ENCODE results near the gene FGD3.
"Not testable (repeated sequence)": the region's sequence is repeated elsewhere in the genome, so short reads cannot be mapped to it uniquely, and the experiment has no call there.

The FGD3 gene

DNA sequence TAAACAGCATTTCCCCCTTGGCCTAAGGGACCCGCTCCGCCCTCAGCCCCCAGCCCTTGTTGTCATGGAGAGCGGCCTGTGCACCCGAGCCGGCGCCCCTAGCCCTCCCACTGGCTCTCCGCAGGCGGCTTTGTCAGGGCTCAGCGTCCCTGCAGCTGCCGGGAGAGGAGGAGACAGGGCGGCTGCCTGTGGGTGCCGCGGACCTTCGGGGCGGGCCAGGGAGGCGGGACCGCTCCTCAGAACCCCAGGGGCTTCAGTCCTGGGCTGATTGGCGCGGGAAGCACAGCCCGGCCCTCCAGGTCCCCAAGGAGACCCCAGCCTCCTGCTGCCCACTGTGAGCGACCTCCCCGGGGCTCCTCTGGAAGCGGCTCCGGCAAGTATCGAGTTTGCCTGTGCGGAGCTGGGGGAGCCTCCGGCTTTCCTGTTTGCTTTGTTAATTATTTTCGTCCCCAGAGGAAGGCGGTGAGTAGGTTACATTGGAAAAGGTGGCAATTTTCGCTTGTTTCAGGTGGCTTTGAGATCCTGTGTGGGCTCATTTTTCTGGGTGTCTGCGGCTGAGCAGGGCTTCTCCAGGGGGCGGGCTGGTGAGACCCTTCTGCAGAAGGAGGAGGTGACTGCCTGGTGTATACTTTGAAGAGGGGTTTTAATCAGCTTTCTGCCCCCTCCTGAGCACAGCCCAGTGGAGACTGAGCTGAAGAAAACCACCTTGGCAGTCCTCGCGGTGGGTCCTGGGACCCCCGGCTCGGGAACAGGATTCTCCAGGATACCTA, at the start of gene FGD3:
TSS of gene FGD3 (plus strand) at position 256 of the 770 bp plus-strand sequence. CDS start 28,734 bp downstream, outside the sequence.
- no peak for DNase-seq (ENCODE audit: low read depth, low spot score)
- Histone ChIP-seq H3K27ac (no peak within 1 kb of the TSS), H3K9ac (ENCODE audit: insufficient read length) (peak within 1 kb of the TSS; percentile 60), H3K9me3 (ENCODE audit: low read depth, low read length) (no peaks in the 10 kb centered on the region), H3K36me3 (ENCODE audit: insufficient read depth, low read length) (no peaks in the 10 kb centered on the region), H3K4me3 (peak within 1 kb of the TSS; percentile 86)
- no peak for TF ChIP-seq EZH2 (IDR thresholded peaks at IDR 0.05)
- TF ChIP-seq FOXP2 (optimal IDR thresholded peaks at IDR 0.05; ENCODE audit: control extremely low read depth, extremely low read length, insufficient read depth): no peak
- TF ChIP-seq POLR2AphosphoS5 (IDR thresholded peaks at IDR 0.05; ENCODE audit: borderline replicate concordance, low read depth, low read length): no peak

GRCh38 chr9:92905137-92905536, 42.2 kb upstream of the FGD3 start:
- not testable (repeated sequence) for H3K27ac ChIP-seq; DNase-seq (ENCODE audit: low read depth, low spot score); H3K9ac ChIP-seq (ENCODE audit: insufficient read length); H3K4me3 ChIP-seq; H3K9me3 ChIP-seq (ENCODE audit: low read depth, low read length); H3K36me3 ChIP-seq (ENCODE audit: insufficient read depth, low read length)

GRCh38 chr9:92911511-92912475, 35.5 kb upstream of the FGD3 start:
- no peak for DNase-seq (ENCODE audit: low read depth, low spot score)
- Histone ChIP-seq H3K9me3 (ENCODE audit: low read depth, low read length) (no peaks in the 10 kb centered on the region), H3K27ac (no peak overlapping the region), H3K9ac (ENCODE audit: insufficient read length) (no peak overlapping the region), H3K4me3 (no peak overlapping the region), H3K36me3 (ENCODE audit: insufficient read depth, low read length) (no peaks in the 10 kb centered on the region)
- TF ChIP-seq EZH2 (IDR thresholded peaks at IDR 0.05) (no peak), POLR2AphosphoS5 (IDR thresholded peaks at IDR 0.05; ENCODE audit: borderline replicate concordance, low read depth, low read length) (no peak), FOXP2 (optimal IDR thresholded peaks at IDR 0.05; ENCODE audit: control extremely low read depth, extremely low read length, insufficient read depth) (no peak)

GRCh38 chr9:92917176-92917800, 30.0 kb upstream of the FGD3 start:
- DNase-seq (ENCODE audit: low read depth, low spot score): no peak
- Histone ChIP-seq H3K36me3 (ENCODE audit: insufficient read depth, low read length) (no peaks in the 10 kb centered on the region), H3K4me3 (no peak overlapping the region), H3K9me3 (ENCODE audit: low read depth, low read length) (no peaks in the 10 kb centered on the region), H3K27ac (no peak overlapping the region), H3K9ac (ENCODE audit: insufficient read length) (no peak overlapping the region)
- TF ChIP-seq FOXP2 (optimal IDR thresholded peaks at IDR 0.05; ENCODE audit: control extremely low read depth, extremely low read length, insufficient read depth) (no peak), POLR2AphosphoS5 (IDR thresholded peaks at IDR 0.05; ENCODE audit: borderline replicate concordance, low read depth, low read length) (no peak), EZH2 (IDR thresholded peaks at IDR 0.05) (no peak)

GRCh38 chr9:92920437-92920836, 26.9 kb upstream of the FGD3 start:
- no peak overlapping the region for H3K9ac ChIP-seq (ENCODE audit: insufficient read length)
- TF ChIP-seq POLR2AphosphoS5 (IDR thresholded peaks at IDR 0.05; ENCODE audit: borderline replicate concordance, low read depth, low read length) (no peak), FOXP2 (optimal IDR thresholded peaks at IDR 0.05; ENCODE audit: control extremely low read depth, extremely low read length, insufficient read depth) (no peak), EZH2 (IDR thresholded peaks at IDR 0.05) (no peak)
- H3K27ac ChIP-seq: no peak overlapping the region
- no peaks in the 10 kb centered on the region for H3K36me3 ChIP-seq (ENCODE audit: insufficient read depth, low read length)
- no peaks in the 10 kb centered on the region for H3K9me3 ChIP-seq (ENCODE audit: low read depth, low read length)
- DNase-seq (ENCODE audit: low read depth, low spot score): no peak
- H3K4me3 ChIP-seq: no peak overlapping the region

DNA sequence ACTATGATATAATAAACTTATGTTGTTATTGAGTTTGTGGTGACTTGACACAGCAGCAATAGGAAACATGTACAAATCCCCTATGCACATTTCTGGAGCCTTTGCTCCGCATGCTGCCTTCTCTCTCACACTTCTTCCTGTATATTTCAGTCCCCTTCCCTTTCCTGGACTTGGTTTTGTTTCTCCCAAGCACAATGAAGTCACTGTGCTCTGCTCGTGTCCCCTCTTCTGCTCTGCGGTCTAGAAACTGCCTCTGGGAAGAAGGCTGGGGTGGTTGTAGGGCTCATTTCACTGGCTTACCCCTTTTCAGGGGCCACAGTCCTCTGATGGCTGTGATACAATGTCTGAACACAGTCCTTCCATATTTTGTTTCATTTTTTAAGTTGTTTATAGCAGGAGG, 15.7 kb upstream of the FGD3 start:
- no peaks in the 10 kb centered on the region for H3K9me3 ChIP-seq (ENCODE audit: low read depth, low read length)
- no peak overlapping the region for H3K4me3 ChIP-seq
- no peak overlapping the region for H3K9ac ChIP-seq (ENCODE audit: insufficient read length)
- TF ChIP-seq EZH2 (IDR thresholded peaks at IDR 0.05): no peak
- no peak for TF ChIP-seq FOXP2 (optimal IDR thresholded peaks at IDR 0.05; ENCODE audit: control extremely low read depth, extremely low read length, insufficient read depth)
- no peak for TF ChIP-seq POLR2AphosphoS5 (IDR thresholded peaks at IDR 0.05; ENCODE audit: borderline replicate concordance, low read depth, low read length)
- no peak for DNase-seq (ENCODE audit: low read depth, low spot score)
- no peak overlapping the region for H3K27ac ChIP-seq
- H3K36me3 ChIP-seq (ENCODE audit: insufficient read depth, low read length): no peaks in the 10 kb centered on the region

DNA sequence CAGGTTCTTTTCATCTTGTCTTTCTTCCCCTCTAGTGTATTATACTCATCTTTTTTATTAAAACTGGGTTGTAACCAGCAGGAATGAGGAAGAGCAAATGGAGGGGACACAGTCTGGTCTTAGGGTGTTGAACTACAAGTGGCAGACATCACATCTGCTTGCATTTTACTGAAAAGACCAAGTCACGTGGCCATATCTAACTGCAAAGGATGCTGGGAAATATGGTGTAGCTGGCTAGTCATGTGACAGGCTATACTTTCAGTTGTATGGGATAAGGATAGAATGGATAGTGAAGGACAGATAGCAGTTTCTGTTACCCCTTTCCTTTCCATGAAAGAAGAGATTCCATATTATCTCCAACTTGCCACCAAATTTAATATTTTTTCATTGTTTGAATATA, 13.0 kb upstream of the FGD3 start:
- no peak for TF ChIP-seq FOXP2 (optimal IDR thresholded peaks at IDR 0.05; ENCODE audit: control extremely low read depth, extremely low read length, insufficient read depth)
- no peak for TF ChIP-seq POLR2AphosphoS5 (IDR thresholded peaks at IDR 0.05; ENCODE audit: borderline replicate concordance, low read depth, low read length)
- TF ChIP-seq EZH2 (IDR thresholded peaks at IDR 0.05): no peak
- no peak for DNase-seq (ENCODE audit: low read depth, low spot score)
- no peaks in the 10 kb centered on the region for H3K36me3 ChIP-seq (ENCODE audit: insufficient read depth, low read length)
- no peak overlapping the region for H3K4me3 ChIP-seq
- H3K9me3 ChIP-seq (ENCODE audit: low read depth, low read length): no peaks in the 10 kb centered on the region
- no peak overlapping the region for H3K27ac ChIP-seq
- no peak overlapping the region for H3K9ac ChIP-seq (ENCODE audit: insufficient read length)

GRCh38 chr9:92938025-92938424, 9.3 kb upstream of the FGD3 start:
- H3K9ac ChIP-seq (ENCODE audit: insufficient read length): no peak overlapping the region
- TF ChIP-seq EZH2 (IDR thresholded peaks at IDR 0.05) (no peak), POLR2AphosphoS5 (IDR thresholded peaks at IDR 0.05; ENCODE audit: borderline replicate concordance, low read depth, low read length) (no peak), FOXP2 (optimal IDR thresholded peaks at IDR 0.05; ENCODE audit: control extremely low read depth, extremely low read length, insufficient read depth) (no peak)

More at GRCh38 chr9:92938025-92938424, 9.3 kb upstream of the FGD3 start:
- DNase-seq (ENCODE audit: low read depth, low spot score): no peak
- no peak overlapping the region for H3K4me3 ChIP-seq
- H3K36me3 ChIP-seq (ENCODE audit: insufficient read depth, low read length): no peaks in the 10 kb centered on the region
- no peak overlapping the region for H3K27ac ChIP-seq
- no peaks in the 10 kb centered on the region for H3K9me3 ChIP-seq (ENCODE audit: low read depth, low read length)
